Tibial nerve (tissue), 4 donors: ENCODE results near the gene SEC16A. TPM values are rescaled to one million over a fixed set of nuclear protein-coding genes. Genes with fewer than 3 reads are reported as not detected.

ENCODE experiments used
- DNase-seq, 2 donors: peaks; one replicate each; pipeline ENCODE4 v3.0.0-alpha.2; 2019; ENCODE audit warnings: low spot score in 2 of 2
- H3K27ac ChIP-seq, 4 donors: fragments of 200-600 bp; sonication (generic) in 3 of 4; one replicate each; pipeline ENCODE4 v1.5.1; 2017 to 2019; ENCODE audit warnings: mild to moderate bottlenecking in 1 of 4
- H3K27me3 ChIP-seq, 2 donors: fragments of 200-600 bp; sonication (generic) in 1 of 2; one replicate each; pipeline versions ENCODE4 v1.5.1 to v1.6.0; 2017 to 2019
- H3K36me3 ChIP-seq, 3 donors: fragments of 200-600 bp; sonication (generic); one replicate each; pipeline ENCODE4 v1.5.1; 2018 to 2019
- H3K4me1 ChIP-seq, 4 donors: fragments of 200-600 bp; sonication (generic) in 3 of 4; one replicate each; pipeline ENCODE4 v1.5.1; 2017 to 2019
- H3K4me3 ChIP-seq, 4 donors: fragments of 200-600 bp; sonication (generic) in 3 of 4; one replicate each; pipeline ENCODE4 v1.5.1; 2017 to 2019; ENCODE audit warnings: mild to moderate bottlenecking in 1 of 4, moderate library complexity in 1 of 4
- H3K9me3 ChIP-seq, 4 donors: fragments of 200-600 bp; sonication (generic) in 3 of 4; one replicate each; pipeline ENCODE4 v1.5.1; 2017 to 2019
- EP300 ChIP-seq, 2 donors: sonication (generic); formaldehyde crosslinking; IDR thresholded peaks; one replicate each; pipeline ENCODE4 v1.6.1; 2017; ENCODE audit warnings: antibody characterized with exemption in 2 of 2, mild to moderate bottlenecking in 1 of 2
- POLR2A ChIP-seq, 2 donors: fragments of 450-650 bp; IDR thresholded peaks; one replicate each; pipeline ENCODE4 v1.6.1; 2017; ENCODE audit warnings: antibody characterized with exemption in 2 of 2, mild to moderate bottlenecking in 2 of 2, moderate library complexity in 2 of 2
- WGBS, 2 donors: methylation state at CpG; one replicate each; pipeline ENCODE4 v1.1.5; 2018; 5-methylcytosine and 5-hydroxymethylcytosine counted together
- small RNA-seq: library from RNA; depleted of rRNA; stranded (forward); fragments of <200 nt; gene quantifications from one replicate; pipeline ENCODE3, GENCODE V24; 2016
- total RNA-seq, 4 donors: library from RNA; depleted of rRNA; stranded (reverse); fragments of >200 nt; gene quantifications; one replicate each; pipeline ENCODE4 v1.1.0, GENCODE V29; 2016
- TF ChIP-seq, protein P1 (sequence below), 5 experiments: fragments of 200-600 bp in 3 of 5; fragments of 450-650 bp in 2 of 5; sonication (generic) in 3 of 5; IDR thresholded peaks; one replicate each; pipeline ENCODE4 v1.5.1; 2016 to 2019; ENCODE audit warnings: antibody characterized with exemption in 5 of 5, mild to moderate bottlenecking in 3 of 5, moderate library complexity in 2 of 5

Gene SEC16A
- total RNA-seq, 4 donors from 2014 or later: 45.8 to 67.5 (median 47.9) TPM

DNA sequence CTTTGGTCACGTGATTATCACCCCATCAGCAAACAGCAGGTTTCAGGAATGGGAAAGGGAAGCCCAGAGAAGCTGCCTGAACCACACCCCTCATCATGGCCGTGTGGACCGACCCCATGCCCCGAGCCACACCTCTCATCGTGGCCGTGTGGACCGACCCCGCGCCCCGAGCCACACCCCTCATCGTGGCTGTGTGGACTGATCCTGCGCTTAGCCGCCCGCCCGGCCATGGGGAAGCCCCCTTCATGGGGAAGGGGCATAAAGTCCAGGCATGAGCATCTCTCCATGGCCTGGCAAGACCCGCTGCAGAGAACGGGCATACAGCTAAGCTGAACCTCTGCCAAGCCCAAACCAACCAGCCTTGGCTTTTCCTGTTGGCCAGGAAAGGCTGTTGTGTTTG is 89.3 kb downstream of the SEC16A start:
- TF ChIP-seq POLR2A (IDR thresholded peaks at IDR 0.05) (no peak), EP300 (IDR thresholded peaks at IDR 0.05) (no peak)
- TF ChIP-seq, protein P1, sequence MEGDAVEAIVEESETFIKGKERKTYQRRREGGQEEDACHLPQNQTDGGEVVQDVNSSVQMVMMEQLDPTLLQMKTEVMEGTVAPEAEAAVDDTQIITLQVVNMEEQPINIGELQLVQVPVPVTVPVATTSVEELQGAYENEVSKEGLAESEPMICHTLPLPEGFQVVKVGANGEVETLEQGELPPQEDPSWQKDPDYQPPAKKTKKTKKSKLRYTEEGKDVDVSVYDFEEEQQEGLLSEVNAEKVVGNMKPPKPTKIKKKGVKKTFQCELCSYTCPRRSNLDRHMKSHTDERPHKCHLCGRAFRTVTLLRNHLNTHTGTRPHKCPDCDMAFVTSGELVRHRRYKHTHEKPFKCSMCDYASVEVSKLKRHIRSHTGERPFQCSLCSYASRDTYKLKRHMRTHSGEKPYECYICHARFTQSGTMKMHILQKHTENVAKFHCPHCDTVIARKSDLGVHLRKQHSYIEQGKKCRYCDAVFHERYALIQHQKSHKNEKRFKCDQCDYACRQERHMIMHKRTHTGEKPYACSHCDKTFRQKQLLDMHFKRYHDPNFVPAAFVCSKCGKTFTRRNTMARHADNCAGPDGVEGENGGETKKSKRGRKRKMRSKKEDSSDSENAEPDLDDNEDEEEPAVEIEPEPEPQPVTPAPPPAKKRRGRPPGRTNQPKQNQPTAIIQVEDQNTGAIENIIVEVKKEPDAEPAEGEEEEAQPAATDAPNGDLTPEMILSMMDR (IDR thresholded peaks at IDR 0.05): no peak
- Histone ChIP-seq H3K4me3 (no peak overlapping the region), H3K36me3 (peaks cover 2 to 91% (median 13%) of the 10 kb centered on the region in 3 donors), H3K27ac (peak overlapping the region in 1 of 4 donors; percentile 56), H3K4me1 (peaks cover 0 to 24% (median 2%) of the 10 kb centered on the region in 4 donors), H3K27me3 (no peaks in the 10 kb centered on the region), H3K9me3 (no peaks in the 10 kb centered on the region)
- WGBS, 2 donors: 84 to 92% methylated on average over 8 to 16 of the region's 17 CpGs
- DNase-seq: no peak

DNA sequence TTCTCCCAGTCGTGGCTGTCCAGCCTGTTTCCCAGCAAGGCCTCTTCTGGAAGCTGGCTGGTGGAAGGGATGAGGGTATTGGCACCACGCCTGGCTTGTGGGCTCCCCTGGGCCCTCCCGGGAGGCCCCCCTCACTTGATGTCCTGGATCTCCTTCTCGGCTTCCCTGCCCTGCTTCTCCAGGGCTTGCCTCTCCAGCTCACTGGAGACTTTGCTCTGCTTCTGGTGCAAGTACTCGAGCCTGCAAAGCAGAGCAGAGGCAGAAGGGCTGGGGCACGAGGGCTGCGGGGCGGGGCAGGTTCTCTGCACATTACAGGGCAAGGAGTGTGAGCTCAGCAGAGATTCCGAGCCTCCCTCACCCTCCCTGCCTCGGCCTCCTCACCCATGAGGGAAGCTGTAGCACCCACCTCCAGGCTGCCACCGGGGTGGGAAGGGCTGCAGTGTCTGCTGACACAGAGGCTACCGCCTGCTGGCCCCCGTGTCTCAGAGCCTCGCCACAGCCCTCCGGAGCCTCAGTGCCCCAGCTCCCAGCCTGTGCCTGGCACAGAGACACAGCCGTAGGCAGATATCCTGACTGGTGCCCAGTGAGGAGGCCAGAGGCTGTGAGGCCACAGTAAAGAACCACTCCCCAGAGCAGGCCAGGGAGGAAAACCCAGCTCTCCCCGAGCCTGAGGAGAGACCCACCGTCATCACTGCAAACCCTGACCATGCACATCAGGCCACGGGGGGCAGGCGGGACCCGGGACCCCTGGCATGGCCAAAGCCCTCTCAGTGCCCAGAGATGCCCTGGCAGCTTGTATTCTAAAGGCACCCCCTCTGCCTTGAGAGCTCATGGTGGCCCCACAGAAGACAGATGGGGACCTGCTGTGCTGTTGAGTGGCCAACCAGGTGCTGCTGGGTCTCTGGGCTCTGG is 90.0 kb downstream of the SEC16A start:
- H3K4me3 ChIP-seq: no peak overlapping the region
- no peaks in the 10 kb centered on the region for H3K27me3 ChIP-seq
- DNase-seq: no peak
- TF ChIP-seq POLR2A (IDR thresholded peaks at IDR 0.05) (no peak), EP300 (IDR thresholded peaks at IDR 0.05) (no peak)
- TF ChIP-seq, protein P1 (IDR thresholded peaks at IDR 0.05): no peak
- 77 to 88% methylated on average over 12 to 15 of the region's 21 CpGs for WGBS, 2 donors
- H3K36me3 ChIP-seq: peaks cover 2 to 94% (median 13%) of the 10 kb centered on the region in 3 donors
- no peaks in the 10 kb centered on the region for H3K9me3 ChIP-seq
- peaks cover 0 to 17% (median 0%) of the 10 kb centered on the region in 4 donors for H3K4me1 ChIP-seq
- peak overlapping the region in 1 of 4 donors; percentile 56 for H3K27ac ChIP-seq

DNA sequence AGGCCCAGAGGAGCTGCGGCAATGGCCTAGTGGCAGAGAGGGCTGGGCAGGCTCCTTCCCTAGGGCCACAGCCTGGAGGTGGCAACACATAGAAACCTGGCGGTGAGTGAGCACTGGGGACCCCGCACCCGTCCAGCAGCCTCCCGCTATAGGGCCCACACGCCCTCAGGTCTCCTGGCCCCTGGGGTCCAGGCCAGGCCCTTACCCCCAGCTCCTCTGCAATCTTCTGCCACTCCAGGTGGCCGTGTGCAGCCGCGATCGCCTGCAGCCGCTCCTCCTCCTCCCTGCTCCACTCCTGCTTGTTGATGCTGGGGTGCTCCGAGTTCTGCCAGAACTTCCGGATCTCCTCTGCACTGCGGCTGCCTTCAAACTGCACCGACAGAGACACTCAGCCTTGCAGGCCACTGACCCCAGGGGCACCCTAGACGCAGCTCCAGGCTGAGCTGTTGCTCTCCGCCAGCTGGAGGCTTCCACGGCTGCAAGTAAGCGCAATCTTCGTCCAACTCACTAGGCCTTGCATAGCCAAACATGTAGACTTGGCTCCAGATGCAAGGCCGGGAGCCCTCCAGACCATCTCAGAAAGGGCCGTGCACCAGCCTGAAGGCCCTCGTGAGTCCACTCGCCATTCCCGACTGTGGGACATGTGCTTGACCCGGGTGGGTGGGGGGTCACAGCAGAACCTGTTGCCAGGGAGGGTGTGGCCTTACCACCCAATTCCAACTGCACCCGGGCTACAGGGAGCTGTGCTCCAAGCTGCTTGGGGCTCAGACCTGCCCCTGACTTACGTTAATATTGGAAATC is 90.9 kb downstream of the SEC16A start:
- WGBS, 2 donors: 90% methylated on average over 22 to 26 of the region's 28 CpGs
- H3K36me3 ChIP-seq: peaks cover 2 to 95% (median 13%) of the 10 kb centered on the region in 3 donors
- no peak for DNase-seq

More for the DNA sequence above, 90.9 kb downstream of the SEC16A start:
- Histone ChIP-seq H3K4me3 (no peak overlapping the region), H3K9me3 (no peaks in the 10 kb centered on the region), H3K27me3 (no peaks in the 10 kb centered on the region), H3K27ac (peak overlapping the region in 1 of 4 donors; percentile 36), H3K4me1 (peaks cover 0 to 16% (median 0%) of the 10 kb centered on the region in 4 donors)
- TF ChIP-seq EP300 (IDR thresholded peaks at IDR 0.05) (no peak), POLR2A (IDR thresholded peaks at IDR 0.05) (no peak)
- TF ChIP-seq, protein P1 (IDR thresholded peaks at IDR 0.05): no peak

Small RNA genes lying within 50 kb of the gene (small RNA-seq; reads per million reads assigned to genes)
- gene MIR4673: not detected

Other genes starting within 250 kb of the SEC16A start
- 10 to 100 TPM; 10.2 to 16.8 (median 11.8) TPM for gene QSOX2, start 237.2 kb downstream of the SEC16A start, total RNA-seq
- gene CCDC187, start 178.9 kb downstream of the SEC16A start, total RNA-seq: under 1 TPM in 1 of 4 donors, not detected in 3; 0.20 TPM
- gene GPSM1, start 155.5 kb downstream of the SEC16A start, total RNA-seq: 10 to 100 TPM; 28.8 to 95.1 (median 38.1) TPM
- gene DNLZ, start 119.3 kb downstream of the SEC16A start, total RNA-seq: 10 to 100 TPM; 49.4 to 79.5 (median 70.8) TPM
- 10 to 100 TPM in 1 of 4 donors, 1 to 10 TPM in 3; 3.1 to 19.8 (median 3.1) TPM for gene CARD9, start 109.4 kb downstream of the SEC16A start, total RNA-seq
- gene SNAPC4, start 82.9 kb downstream of the SEC16A start, total RNA-seq: 10 to 100 TPM in 1 of 4 donors, 1 to 10 TPM in 3; 7.0 to 21.0 (median 9.5) TPM
- 100 to 1,000 TPM in 1 of 4 donors, 10 to 100 TPM in 3; 52.6 to 101 (median 70.9) TPM for gene ENTR1, start 72.4 kb downstream of the SEC16A start, total RNA-seq
- gene PMPCA, start 72.4 kb downstream of the SEC16A start, total RNA-seq: 10 to 100 TPM; 35.6 to 42.0 (median 39.3) TPM
- gene INPP5E, start 43.2 kb downstream of the SEC16A start, total RNA-seq: 10 to 100 TPM; 15.1 to 23.1 (median 18.6) TPM
- 10 to 100 TPM; 29.3 to 65.4 (median 41.5) TPM for gene NOTCH1, start 63.0 kb upstream of the SEC16A start, total RNA-seq
- 100 to 1,000 TPM in 3 of 4 donors, 10 to 100 TPM in 1; 95.2 to 229 (median 179) TPM for gene EGFL7, start 179.9 kb upstream of the SEC16A start, total RNA-seq
- 100 to 1,000 TPM in 3 of 4 donors, 10 to 100 TPM in 1; 79.6 to 292 (median 151) TPM for gene AGPAT2, start 204.4 kb upstream of the SEC16A start, total RNA-seq
- 10 to 100 TPM in 2 of 4 donors, 1 to 10 TPM in 2; 5.4 to 37.9 (median 15.8) TPM for gene DIPK1B, start 229.5 kb upstream of the SEC16A start, total RNA-seq